GM18511 (cell line): ENCODE measurements around the gene PHAF1.
"Not testable (repeated sequence)": the region's sequence is repeated elsewhere in the genome, so short reads cannot be mapped to it uniquely, and the experiment has no call there.

Source experiments
- ATAC-seq: cut with Tn5 transposase; IDR thresholded peaks from one replicate; pipeline ENCODE4 v1.9.1; 2021; ENCODE audit warnings: mild to moderate bottlenecking, moderate library complexity; ENCODE audit not compliant: unreplicated experiment

The PHAF1 gene

GRCh38 chr16:67104061-67104460 lies 5.7 kb upstream of the PHAF1 start:
- ATAC-seq = no peak

DNA sequence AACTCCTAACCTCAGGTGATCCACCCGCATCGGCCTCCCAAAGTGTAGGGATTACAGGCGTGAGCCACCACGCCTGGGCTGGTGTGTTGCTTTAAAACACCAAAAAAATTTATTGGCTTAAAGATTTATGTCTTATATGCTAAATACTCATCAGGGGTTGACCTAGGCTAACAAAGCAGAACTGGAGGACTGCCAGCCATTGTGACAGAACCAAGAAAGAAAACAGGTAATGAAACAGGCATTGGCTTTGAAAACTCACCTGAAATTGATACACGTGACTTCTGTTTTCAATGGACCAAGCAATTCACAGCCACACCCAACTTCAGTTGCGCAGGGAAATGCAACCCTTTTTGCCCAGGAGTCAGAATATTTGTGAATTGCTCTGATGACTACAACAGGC lies 4.9 kb upstream of the PHAF1 start:
- ATAC-seq = no peak

- no peak for ATAC-seq
These were observed 4.5 kb upstream of the PHAF1 start for GRCh38 chr16:67105246-67105645.

DNA sequence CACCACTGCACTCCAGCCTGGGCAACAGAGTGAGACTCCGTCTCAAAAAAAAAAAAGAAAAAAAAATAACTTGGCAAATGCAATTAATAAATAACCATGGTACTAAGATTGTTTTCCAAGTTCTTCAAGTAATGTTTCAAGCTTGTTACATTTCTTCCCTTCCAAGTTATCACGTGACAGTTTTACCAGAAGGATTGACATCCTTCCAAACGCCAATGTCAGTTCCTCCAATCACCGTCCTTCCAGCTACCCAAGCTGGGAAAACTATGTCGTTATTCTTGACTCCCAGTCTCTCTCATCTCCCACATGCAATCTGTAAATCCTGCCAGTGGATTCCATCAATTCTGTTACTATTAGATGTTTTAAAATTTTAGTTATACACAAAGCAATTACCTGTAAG lies 3.9 kb upstream of the PHAF1 start:
- ATAC-seq = no peak

GRCh38 chr16:67108489-67108888 lies 1.3 kb upstream of the PHAF1 start:
- no peak for ATAC-seq

GRCh38 chr16:67108931-67109406 lies 772 bp upstream of the PHAF1 start:
- ATAC-seq = no peak

DNA sequence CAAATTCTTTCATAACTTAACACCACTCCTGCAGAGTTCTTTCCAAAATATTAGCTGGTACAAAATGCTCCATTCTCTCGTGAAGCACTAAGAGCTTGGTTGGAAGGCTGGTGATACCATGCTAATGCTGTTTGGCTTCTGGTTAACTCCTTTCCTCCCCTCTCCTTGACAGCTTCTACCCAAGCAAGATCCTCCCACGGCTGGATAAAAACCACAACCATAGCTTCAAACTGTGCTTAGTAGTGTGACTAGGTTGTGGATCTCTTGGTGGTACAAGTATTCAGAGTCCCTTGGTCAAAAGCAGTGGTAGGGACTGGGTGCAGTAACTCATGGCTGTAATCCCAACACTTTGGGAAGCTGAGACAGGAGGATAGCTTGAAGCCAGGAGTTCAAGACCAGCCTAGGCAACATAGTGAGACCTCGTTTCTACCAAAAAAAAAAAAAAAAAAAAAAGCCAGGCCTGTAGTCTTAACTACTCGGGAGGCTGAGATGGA lies 2.3 kb downstream of the PHAF1 start:
- ATAC-seq = no peak

GRCh38 chr16:67112591-67113399 lies 3.1 kb downstream of the PHAF1 start:
- no peak for ATAC-seq

- no peak for ATAC-seq
These were observed 5.1 kb downstream of the PHAF1 start for GRCh38 chr16:67114793-67115192.

GRCh38 chr16:67115639-67116038 lies 5.9 kb downstream of the PHAF1 start:
- ATAC-seq = no peak

DNA sequence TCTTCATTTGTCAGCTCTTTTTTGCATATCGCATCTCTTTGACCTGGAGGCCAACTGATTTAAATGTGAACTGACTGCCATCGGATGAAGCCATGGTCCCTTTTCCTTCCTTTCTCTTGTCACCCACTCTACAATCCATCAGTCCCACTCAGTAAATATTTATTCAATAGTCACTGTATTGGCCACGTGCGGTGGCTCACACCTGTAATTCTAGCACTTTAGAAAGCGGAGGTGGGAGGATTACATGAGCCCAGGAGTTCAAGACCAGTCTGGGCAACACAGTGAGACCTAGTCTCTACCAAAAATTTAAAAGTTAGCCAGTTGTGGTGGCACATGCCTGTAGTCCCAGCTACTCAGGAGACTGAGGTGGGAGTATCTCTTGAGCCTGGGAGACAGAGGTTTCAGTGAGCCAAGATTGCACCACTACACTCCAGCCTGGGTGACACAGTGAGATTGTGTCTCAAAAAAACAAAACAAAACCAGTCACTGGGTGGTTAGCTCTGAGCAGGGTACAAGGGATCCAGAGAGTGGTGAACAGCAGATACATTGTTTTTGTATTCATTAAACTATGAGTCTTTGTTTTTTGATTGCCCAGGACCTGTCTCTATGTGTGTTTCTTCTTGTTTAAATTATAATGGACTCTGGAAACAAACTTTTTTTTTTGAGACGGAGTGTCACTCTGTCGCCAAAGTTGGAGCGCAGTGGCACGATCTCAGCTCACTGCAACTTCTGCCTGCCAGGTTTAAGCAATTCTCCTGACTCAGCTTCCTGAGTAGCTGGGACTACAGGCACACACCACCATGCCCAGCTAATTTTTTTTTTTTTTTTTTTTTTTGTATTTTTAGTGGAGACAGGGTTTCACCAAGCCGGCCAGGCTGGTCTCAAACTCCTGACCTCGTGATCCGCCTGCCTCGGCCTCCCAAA lies 6.9 kb downstream of the PHAF1 start:
- no peak for ATAC-seq

DNA sequence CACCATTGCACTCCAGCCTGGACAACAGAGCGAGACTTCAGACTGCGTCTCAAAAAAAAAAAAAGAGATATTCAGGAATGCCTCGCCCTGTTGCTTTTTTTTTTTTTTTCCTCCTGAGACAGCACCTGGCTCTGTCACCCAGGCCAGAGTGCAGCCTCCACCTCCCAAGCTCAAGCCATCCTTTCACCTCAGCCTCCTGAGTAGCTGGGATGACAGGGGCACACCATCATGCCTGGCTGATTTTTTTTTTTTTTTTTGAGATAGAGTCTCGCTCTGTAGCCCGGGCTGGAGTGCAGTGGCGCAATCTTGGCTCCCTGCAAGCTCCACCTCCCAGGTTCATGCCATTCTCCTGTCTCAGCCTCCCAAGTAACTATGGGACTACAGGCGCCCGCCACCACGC lies 8.0 kb downstream of the PHAF1 start:
- ATAC-seq = no peak

- no peak for ATAC-seq
These were observed 10.3 kb downstream of the PHAF1 start for GRCh38 chr16:67120025-67120424.

GRCh38 chr16:67122799-67123198 lies 13.1 kb downstream of the PHAF1 start:
- ATAC-seq = not testable (repeated sequence)

DNA sequence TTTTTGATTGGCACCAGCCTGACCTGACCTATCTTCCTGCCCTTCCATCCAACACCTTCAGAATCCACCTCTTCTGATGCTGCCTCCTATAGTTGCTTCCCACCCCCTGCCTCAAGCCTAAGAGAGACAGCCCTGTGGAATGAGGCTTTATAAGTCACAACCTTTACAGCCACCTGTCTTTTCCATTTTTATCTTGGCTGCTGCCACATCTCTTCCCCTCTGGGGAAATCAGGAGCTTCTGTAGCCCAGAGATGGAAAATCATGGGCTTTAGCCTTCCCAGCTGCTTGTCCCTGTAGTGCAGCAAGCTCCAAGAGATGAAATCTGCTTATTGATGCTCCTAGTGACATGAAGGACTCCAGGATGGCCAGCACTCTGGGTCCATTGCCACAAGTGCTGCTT lies 18.7 kb downstream of the PHAF1 start:
- no peak for ATAC-seq

DNA sequence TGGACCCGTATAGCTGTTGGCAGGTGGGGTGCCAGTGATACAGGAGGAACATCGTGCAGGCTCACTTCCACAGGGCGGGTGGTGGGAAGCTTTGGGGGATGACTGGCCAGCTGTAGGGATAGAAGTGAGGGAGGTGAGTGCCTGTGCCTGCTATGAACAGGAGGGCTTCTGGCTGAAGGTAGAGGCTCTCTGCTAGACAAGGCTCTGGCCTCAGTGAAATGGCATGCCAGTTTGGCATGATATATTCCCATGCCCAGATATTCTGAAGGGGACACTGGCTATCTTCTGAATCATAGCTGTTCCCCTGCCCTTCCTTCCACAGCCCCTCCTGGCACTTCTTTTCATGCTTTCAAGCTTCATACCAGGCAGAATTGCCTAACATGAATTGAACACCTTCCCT lies 19.1 kb downstream of the PHAF1 start:
- ATAC-seq = no peak

DNA sequence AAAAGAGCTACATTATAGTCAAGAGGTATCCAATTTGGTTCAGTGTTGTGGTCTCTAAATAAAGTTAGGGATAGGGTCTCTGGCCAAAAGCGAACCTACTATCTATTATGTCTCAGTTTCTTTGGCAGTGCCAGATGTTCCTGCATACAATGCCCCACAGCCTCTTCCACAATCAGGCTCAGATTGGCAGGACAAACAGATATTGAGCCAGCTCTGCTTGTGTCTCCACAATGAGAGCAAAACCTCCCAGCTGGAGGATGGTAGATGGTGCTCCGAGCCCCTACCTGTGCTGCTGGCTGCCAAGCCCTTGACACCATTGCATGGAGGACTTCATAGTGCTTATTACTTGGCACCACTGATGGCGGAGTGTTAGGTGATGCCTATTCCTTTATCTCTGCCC lies 19.7 kb downstream of the PHAF1 start:
- ATAC-seq = no peak

- no peak for ATAC-seq
These were observed 27.9 kb downstream of the PHAF1 start for GRCh38 chr16:67137605-67138004.

DNA sequence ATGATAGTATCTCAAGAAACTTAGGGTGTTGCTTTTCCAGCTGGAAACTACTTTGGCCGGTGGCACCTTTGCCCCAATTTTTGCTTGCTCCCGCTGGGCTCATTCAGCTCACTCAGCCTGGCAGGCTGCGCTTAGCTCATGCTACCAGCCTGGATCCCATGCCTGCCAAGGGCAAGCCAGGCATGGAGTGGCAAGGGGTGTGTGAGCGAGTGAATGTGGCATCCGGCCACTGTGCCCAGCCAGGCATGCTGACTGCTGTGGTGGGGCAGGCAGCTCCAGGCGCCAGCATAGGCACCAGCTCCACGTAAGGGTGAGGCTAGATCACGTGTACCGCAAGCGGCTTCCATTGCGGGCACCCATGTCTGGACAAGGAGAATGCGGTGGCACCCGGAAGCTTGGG lies 31.6 kb downstream of the PHAF1 start:
- no peak for ATAC-seq

- ATAC-seq = no peak
These were observed 32.6 kb downstream of the PHAF1 start for GRCh38 chr16:67142342-67142741.

GRCh38 chr16:67144943-67145342 lies 35.2 kb downstream of the PHAF1 start:
- ATAC-seq = no peak

DNA sequence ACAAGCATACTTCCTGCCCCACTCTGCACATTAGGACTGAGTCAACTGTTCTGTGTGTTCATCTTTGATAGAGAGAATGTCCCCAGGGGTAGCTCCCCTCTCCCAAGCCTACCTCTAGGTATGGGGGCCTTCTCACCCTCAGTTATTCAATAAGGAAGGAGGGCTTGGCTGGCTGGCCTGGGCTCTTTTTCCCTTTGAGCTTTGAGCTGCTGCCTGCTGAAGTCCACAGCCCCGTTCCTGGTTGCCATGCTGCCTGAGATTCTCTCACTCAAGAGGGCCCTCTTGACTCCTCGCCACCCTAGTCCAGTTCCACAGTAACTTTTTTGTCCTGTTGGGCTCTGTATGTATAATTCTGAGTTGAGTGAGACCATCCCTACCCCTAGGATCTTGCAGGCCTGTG lies 36.0 kb downstream of the PHAF1 start:
- ATAC-seq = no peak
